ENCODE data around the gene RIN1. TPM values are rescaled to one million over a fixed set of nuclear protein-coding genes. Genes with fewer than 3 reads are reported as not detected.
A peak's percentile ranks its signal among the peaks of the same experiment; 100 is the strongest.

Gene RIN1
- total RNA-seq, 3 donors from 2014 or later (not counting 1 experiment from before 2014, with no cell fraction given) = 1.3 to 7.9 (median 2.5) TPM

- Histone ChIP-seq H3K9me3 (ENCODE audit: control insufficient read depth, insufficient read depth, low read length) (no peaks in the 10 kb centered on the region), H3K27ac (ENCODE audit: low read length) (no peak overlapping the region), H3K36me3 (ENCODE audit: control insufficient read depth, insufficient read depth, low read length) (peaks cover 3% of the 10 kb centered on the region), H3K4me3 (ENCODE audit: low read length) (no peak overlapping the region), H3K4me1 (ENCODE audit: control insufficient read depth, insufficient read depth, low read length) (peaks cover 46% of the 10 kb centered on the region), H3K27me3 (ENCODE audit: control insufficient read depth, insufficient read depth, low read length) (peaks cover 4% of the 10 kb centered on the region)
- Mint-ChIP-seq H3K9me3 (no peaks in the 10 kb centered on the region), H3K4me3 (peak overlapping the region; percentile 28), H3K27ac (peak overlapping the region in 1 of 2 donors; percentile 89), H3K4me1 (peaks cover 24 to 54% of the 10 kb centered on the region in 2 donors), H3K27me3 (ENCODE audit: low read depth in 2 of 2) (peaks cover 12 to 14% of the 10 kb centered on the region in 2 donors), H3K36me3 (no peaks in the 10 kb centered on the region)
- intact Hi-C loops (cut with micrococcal nuclease) = no loop called here
- no peak for TF ChIP-seq CTCF (IDR thresholded peaks at IDR 0.05)
- 97% methylated on average over 5 of the region's 5 CpGs for WGBS (ENCODE audit: insufficient coverage)
- no peak for ATAC-seq
- no peak for DNase-seq
Observed at GRCh38 chr11:66286699-66287098, 49.5 kb downstream of the RIN1 start.

DNA sequence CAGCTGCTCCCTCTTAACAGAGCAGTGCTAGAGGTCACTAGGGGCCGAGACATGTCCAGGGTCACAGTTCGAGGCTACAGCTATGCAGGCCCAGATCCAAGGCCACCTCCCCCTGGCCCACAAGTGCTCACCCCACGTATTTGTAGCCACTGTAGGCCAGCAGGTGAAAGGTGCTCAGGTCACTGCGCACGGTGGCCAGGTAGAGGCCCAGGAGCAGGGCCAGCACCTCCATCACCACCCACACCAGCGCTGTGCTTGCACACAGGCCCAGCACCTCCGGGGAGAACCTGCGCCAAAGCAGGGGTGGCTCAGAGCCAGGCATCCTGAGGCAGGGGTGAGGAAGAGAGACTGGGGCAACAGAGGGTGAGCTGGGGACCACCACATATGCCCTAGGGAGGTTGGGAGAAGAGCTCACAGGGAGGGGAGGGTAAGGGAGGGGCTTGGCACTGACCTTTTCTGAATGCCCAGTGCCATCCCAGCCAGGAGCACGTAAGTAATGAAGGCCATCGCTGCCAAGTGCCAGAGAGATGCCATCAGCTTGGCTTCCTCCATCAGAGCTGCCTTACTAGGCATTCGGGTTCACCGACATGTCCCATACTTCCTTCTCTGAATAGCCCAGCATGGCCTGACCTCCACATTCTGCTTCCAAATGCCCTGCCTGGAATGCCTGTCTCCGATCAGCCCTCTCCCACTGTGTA lies 50.8 kb downstream of the RIN1 start:
- no peak for TF ChIP-seq CTCF (IDR thresholded peaks at IDR 0.05)
- H3K4me1 Mint-ChIP-seq = peaks cover 21 to 59% of the 10 kb centered on the region in 2 donors
- H3K4me3 ChIP-seq (ENCODE audit: low read length) = no peak overlapping the region
- no peaks in the 10 kb centered on the region for H3K27me3 ChIP-seq (ENCODE audit: control insufficient read depth, insufficient read depth, low read length)
- DNase-seq = no peak
- peak overlapping the region in 1 of 2 donors; percentile 24 for H3K27ac Mint-ChIP-seq
- H3K36me3 ChIP-seq (ENCODE audit: control insufficient read depth, insufficient read depth, low read length) = peaks cover 3% of the 10 kb centered on the region
- intact Hi-C loops (cut with micrococcal nuclease) = no loop called here
- H3K4me1 ChIP-seq (ENCODE audit: control insufficient read depth, insufficient read depth, low read length) = peaks cover 45% of the 10 kb centered on the region
- H3K4me3 Mint-ChIP-seq = no peak overlapping the region
- no peaks in the 10 kb centered on the region for H3K9me3 ChIP-seq (ENCODE audit: control insufficient read depth, insufficient read depth, low read length)
- H3K27ac ChIP-seq (ENCODE audit: low read length) = no peak overlapping the region
- ATAC-seq = no peak
- no peaks in the 10 kb centered on the region for H3K9me3 Mint-ChIP-seq
- WGBS (ENCODE audit: insufficient coverage) = 98% methylated on average over 12 of the region's 13 CpGs
- H3K27me3 Mint-ChIP-seq (ENCODE audit: low read depth in 2 of 2) = peaks cover 3 to 16% of the 10 kb centered on the region in 2 donors
- no peaks in the 10 kb centered on the region for H3K36me3 Mint-ChIP-seq

DNA sequence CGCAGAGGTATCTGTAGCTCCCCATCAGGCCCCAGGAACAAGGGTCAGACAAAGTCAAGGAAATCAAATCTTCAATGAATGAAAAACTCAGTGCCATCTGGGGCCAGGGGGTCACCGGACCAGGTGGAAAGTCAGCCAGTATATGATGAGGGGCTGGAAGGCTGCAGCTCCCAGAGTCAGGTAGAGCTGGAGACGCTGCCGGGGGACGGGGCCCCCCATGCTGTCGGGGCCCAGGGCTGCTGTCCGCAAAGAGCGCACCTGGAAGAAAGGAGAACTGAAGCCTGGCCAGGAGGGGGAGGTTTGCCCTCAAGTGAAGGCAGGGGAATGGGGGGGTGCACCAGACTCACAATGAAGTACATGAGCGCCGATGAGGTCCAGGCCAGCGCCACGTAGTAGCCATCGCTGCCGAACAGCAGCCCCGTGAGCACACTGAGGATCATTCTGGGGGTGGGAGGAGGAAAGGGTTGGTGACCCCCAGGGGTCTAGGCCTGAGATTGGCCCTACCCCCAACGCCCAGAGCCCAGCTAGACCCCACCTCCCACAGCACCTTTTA lies 51.6 kb downstream of the RIN1 start:
- peaks cover 3% of the 10 kb centered on the region for H3K36me3 ChIP-seq (ENCODE audit: control insufficient read depth, insufficient read depth, low read length)
- H3K4me3 Mint-ChIP-seq = no peak overlapping the region
- peak overlapping the region in 1 of 2 donors; percentile 71 for H3K27ac Mint-ChIP-seq
- peaks cover 15 to 54% of the 10 kb centered on the region in 2 donors for H3K4me1 Mint-ChIP-seq
- peaks cover 3 to 14% of the 10 kb centered on the region in 2 donors for H3K27me3 Mint-ChIP-seq (ENCODE audit: low read depth in 2 of 2)
- no peak for ATAC-seq
- H3K9me3 Mint-ChIP-seq = no peaks in the 10 kb centered on the region
- no peak for DNase-seq
- WGBS (ENCODE audit: insufficient coverage) = 96% methylated on average over 16 of the region's 16 CpGs
- peaks cover 5% of the 10 kb centered on the region for H3K27me3 ChIP-seq (ENCODE audit: control insufficient read depth, insufficient read depth, low read length)
- TF ChIP-seq CTCF (IDR thresholded peaks at IDR 0.05) = no peak
- no peaks in the 10 kb centered on the region for H3K36me3 Mint-ChIP-seq
- H3K27ac ChIP-seq (ENCODE audit: low read length) = no peak overlapping the region
- H3K9me3 ChIP-seq (ENCODE audit: control insufficient read depth, insufficient read depth, low read length) = no peaks in the 10 kb centered on the region
- peaks cover 38% of the 10 kb centered on the region for H3K4me1 ChIP-seq (ENCODE audit: control insufficient read depth, insufficient read depth, low read length)
- H3K4me3 ChIP-seq (ENCODE audit: low read length) = no peak overlapping the region
- intact Hi-C loops (cut with micrococcal nuclease) = no loop called here
